Lower leg skin (tissue), 4 donors: Measurements from ENCODE around the gene LAMP1. TPM values are rescaled to one million over a fixed set of nuclear protein-coding genes. Genes with fewer than 3 reads are reported as not detected.
A peak's percentile ranks its signal among the peaks of the same experiment; 100 is the strongest.
"Not testable (repeated sequence)": the region's sequence is repeated elsewhere in the genome, so short reads cannot be mapped to it uniquely, and the experiment has no call there.

Experiments
- DNase-seq, 2 donors: peaks; one replicate each; pipeline ENCODE4 v3.0.0-alpha.2; 2019; ENCODE audit warnings: low spot score in 2 of 2
- H3K4me3 ChIP-seq: fragments of 200-600 bp; sonication (generic); 2 replicates; pipeline ENCODE4 v1.5.1; 2017; ENCODE audit warnings: mild to moderate bottlenecking, low read depth; ENCODE audit not compliant: poor library complexity, severe bottlenecking
- CTCF ChIP-seq, 3 donors: fragments of 450-650 bp; IDR thresholded peaks; one replicate each; pipeline ENCODE4 v1.5.1; 2016; ENCODE audit warnings: antibody characterized with exemption in 3 of 3, mild to moderate bottlenecking in 3 of 3, moderate library complexity in 2 of 3
- POLR2A ChIP-seq, 2 donors: fragments of 450-650 bp; IDR thresholded peaks; one replicate each; pipeline ENCODE4 v1.6.1; 2016 to 2017; ENCODE audit warnings: antibody characterized with exemption in 2 of 2, mild to moderate bottlenecking in 1 of 2, moderate library complexity in 1 of 2
- WGBS, 2 donors: methylation state at CpG; one replicate each; pipeline ENCODE4 v1.1.5; 2018; 5-methylcytosine and 5-hydroxymethylcytosine counted together
- intact Hi-C: fragments of 100-400 bp; cut with DNase I; formaldehyde crosslinking; loops from one replicate; pipeline ENCODE4 v1.15.0; 2023; ENCODE audit warnings: low total_unique reads
- microRNA-seq, 2 donors: library from miRNA; unstranded; fragments of <30 nt; microRNA quantifications; one replicate each; pipeline ENCODE4, GENCODE V29; 2016; ENCODE audit warnings: borderline replicate concordance in 2 of 2, borderline number of aligned reads in 1 of 2
- total RNA-seq, 4 donors: library from RNA; depleted of rRNA; stranded (reverse); fragments of >200 nt; gene quantifications; one replicate each; pipeline ENCODE4 v1.1.0, GENCODE V29; 2016

The LAMP1 gene
- total RNA-seq, 4 donors from 2014 or later: 198 to 240 (median 209) TPM

GRCh38 chr13:113367771-113368170 is 70.7 kb downstream of the LAMP1 start:
- DNase-seq: peak in 1 of 2 donors; percentile 57
- 67 to 81% methylated on average over 6 of the region's 6 CpGs for WGBS, 2 donors
- H3K4me3 ChIP-seq: no peak overlapping the region
- intact Hi-C loops: loop anchor here (10.0 kb wide), 1 partner anchor 163 kb away; the partner anchor contains the start of genes CUL4A and PCID2
- TF ChIP-seq CTCF (IDR thresholded peaks at IDR 0.05) (no peak), POLR2A (IDR thresholded peaks at IDR 0.05) (no peak)

- DNase-seq: peak in 1 of 2 donors; percentile 67
- not testable (repeated sequence) for H3K4me3 ChIP-seq
- WGBS, 2 donors: 94 to 97% methylated on average over 6 of the region's 6 CpGs
- intact Hi-C loops: loop anchor here (10.0 kb wide), 1 partner anchor 164 kb away; the partner anchor contains the start of genes CUL4A and PCID2
These were observed 71.3 kb downstream of the LAMP1 start for GRCh38 chr13:113368353-113368752.

- DNase-seq: peak in 1 of 2 donors; percentile 74
- TF ChIP-seq POLR2A (IDR thresholded peaks at IDR 0.05): no peak
- TF ChIP-seq CTCF (IDR thresholded peaks at IDR 0.05): no peak
- H3K4me3 ChIP-seq: no peak overlapping the region
- intact Hi-C loops: loop anchor here (10.0 kb wide), 1 partner anchor 164 kb away; the partner anchor contains the start of genes CUL4A and PCID2
- WGBS, 2 donors: 87 to 92% methylated on average over 21 to 29 of the region's 29 CpGs
These were observed 72.2 kb downstream of the LAMP1 start for GRCh38 chr13:113369189-113369588.

- WGBS, 2 donors: 84 to 91% methylated on average over 10 of the region's 10 CpGs
- TF ChIP-seq POLR2A (IDR thresholded peaks at IDR 0.05) (no peak), CTCF (IDR thresholded peaks at IDR 0.05) (no peak)
- peak in 1 of 2 donors; percentile 74 for DNase-seq
- H3K4me3 ChIP-seq: no peak overlapping the region
- intact Hi-C loops: loop anchor here (10.0 kb wide), 1 partner anchor 165 kb away; the partner anchor contains the start of genes CUL4A and PCID2
These were observed 72.8 kb downstream of the LAMP1 start for GRCh38 chr13:113369881-113370280.

GRCh38 chr13:113371061-113371460 is 74.0 kb downstream of the LAMP1 start:
- 63 to 74% methylated on average over 13 of the region's 13 CpGs for WGBS, 2 donors
- peak in 1 of 2 donors; percentile 26 for DNase-seq
- no peak for TF ChIP-seq POLR2A (IDR thresholded peaks at IDR 0.05)
- no peak for TF ChIP-seq CTCF (IDR thresholded peaks at IDR 0.05)
- intact Hi-C loops: no loop called here
- no peak overlapping the region for H3K4me3 ChIP-seq

- WGBS, 2 donors: 93 to 97% methylated on average over 3 of the region's 3 CpGs
- H3K4me3 ChIP-seq, intact Hi-C loops: not testable (repeated sequence)
- DNase-seq: peak; percentile 10 to 68
These were observed 74.7 kb downstream of the LAMP1 start for GRCh38 chr13:113371701-113372100.

Small RNAs within 50 kb of the gene (microRNA-seq; reads per million reads assigned to microRNA genes)
- 0 reads per million in 2 donors for gene MIR8075

Other genes with a start within 250 kb of the LAMP1 start
- under 1 TPM in 1 of 4 donors, not detected in 3; 0.13 TPM for gene F7, start 191.4 kb upstream of the LAMP1 start, total RNA-seq
- 10 to 100 TPM in 1 of 4 donors, 1 to 10 TPM in 3; 6.5 to 31.0 (median 9.3) TPM for gene F10, start 174.4 kb upstream of the LAMP1 start, total RNA-seq
- gene PROZ, start 138.6 kb upstream of the LAMP1 start, total RNA-seq: not detected
- 10 to 100 TPM; 28.0 to 44.2 (median 40.3) TPM for gene PCID2, start 88.6 kb upstream of the LAMP1 start, total RNA-seq
- gene CUL4A, start 87.6 kb upstream of the LAMP1 start, total RNA-seq: 100 to 1,000 TPM in 3 of 4 donors, 10 to 100 TPM in 1; 80.7 to 146 (median 105) TPM
- 10 to 100 TPM; 23.8 to 38.1 (median 30.3) TPM for gene GRTP1, start 66.9 kb downstream of the LAMP1 start, total RNA-seq
- 1 to 10 TPM; 1.9 to 9.4 (median 6.5) TPM for gene ADPRHL1, start 156.2 kb downstream of the LAMP1 start, total RNA-seq
- gene DCUN1D2, start 193.5 kb downstream of the LAMP1 start, total RNA-seq: 10 to 100 TPM; 12.0 to 35.2 (median 18.9) TPM